Left lung (tissue), 10 donors: ENCODE measurements around the gene KREMEN2. TPM values are rescaled to one million over a fixed set of nuclear protein-coding genes. Genes with fewer than 3 reads are reported as not detected.

ENCODE experiments used
- ATAC-seq: fragments of 200-7000 bp; cut with Tn5 transposase; one replicate; pipeline ENCODE4 v1.9.1; 2020; ENCODE audit warnings: moderate library complexity
- DNase-seq, 4 donors: peaks; one replicate each; pipeline ENCODE4 v3.0.0-alpha.2; 2013 to 2020
- H3K27ac ChIP-seq, 2 donors: fragments of 200-600 bp; sonication (generic) in 1 of 2; one replicate each; pipeline versions ENCODE4 v1.5.0 to v1.8.0; 2020 to 2021
- H3K27me3 ChIP-seq, 2 donors: fragments of 200-600 bp; sonication (generic) in 1 of 2; one replicate each; pipeline versions ENCODE4 v1.5.0 to v1.8.0; 2020 to 2021
- H3K36me3 ChIP-seq, 2 donors: fragments of 200-600 bp; sonication (generic) in 1 of 2; one replicate each; pipeline versions ENCODE4 v1.5.0 to v1.8.0; 2020 to 2021
- H3K4me1 ChIP-seq, 2 donors: fragments of 200-600 bp; one replicate each; pipeline ENCODE4 v1.8.0; 2021
- H3K4me3 ChIP-seq, 2 donors: fragments of 200-600 bp; sonication (generic) in 1 of 2; one replicate each; pipeline versions ENCODE4 v1.5.0 to v1.8.0; 2020 to 2021; ENCODE audit warnings: mild to moderate bottlenecking in 1 of 2
- H3K9me3 ChIP-seq, 2 donors: fragments of 200-600 bp; sonication (generic) in 1 of 2; one replicate each; pipeline versions ENCODE4 v1.5.0 to v1.8.0; 2020 to 2021
- CTCF ChIP-seq, 2 donors: fragments of 200-600 bp; sonication (generic) in 1 of 2; IDR thresholded peaks; one replicate each; pipeline versions ENCODE4 v1.5.0 to v1.8.0; 2021; ENCODE audit warnings: antibody characterized with exemption in 2 of 2
- intact Hi-C, 2 donors: fragments of 100-400 bp; cut with DNase I; formaldehyde crosslinking; loops; one replicate each; pipeline versions ENCODE4 v1.11.2 to v1.14.2; 2022
- polyA plus RNA-seq, 6 donors: library from polyadenylated mRNA; unstranded; fragments of 120-200 nt; gene quantifications; one replicate each; pipeline ENCODE4 v1.2.1, GENCODE V29; 2013; ENCODE audit not compliant: insufficient read length in 6 of 6
- total RNA-seq, 2 donors: library from RNA; stranded (reverse); fragmentation: NEBNext Ultra II Directional; extraction: Animal tissue kit (Norgen Biotek cat#: 25700); gene quantifications; one replicate each; pipeline ENCODE4 v1.2.1, GENCODE V29; 2021
- donor health status: DM: no; HTN: yes; CAD: no.
- donor health status: DM: no; HTN: no; CAD: no.

KREMEN2 gene
- total and polyA plus RNA-seq, 8 donors, result 0.17 to 0.36 (median 0.20) TPM; not detected in 3

- intact Hi-C loops, result no loop called here
- Histone ChIP-seq H3K4me1 (peaks cover 6 to 32% of the 10 kb centered on the region in 2 donors), H3K9me3 (no peaks in the 10 kb centered on the region), H3K4me3 (no peak overlapping the region), H3K36me3 (peaks cover 0 to 19% of the 10 kb centered on the region in 2 donors), H3K27me3 (no peaks in the 10 kb centered on the region), H3K27ac (no peak overlapping the region)
- DNase-seq, result no peak
- no peak for ATAC-seq
- TF ChIP-seq CTCF (IDR thresholded peaks at IDR 0.05), result no peak
Observed at GRCh38 chr16:2975161-2975795, 11.2 kb downstream of the KREMEN2 start.

- no peak overlapping the region for H3K4me3 ChIP-seq
- intact Hi-C loops, result no loop called here
Observed at GRCh38 chr16:2976201-2976600, 12.1 kb downstream of the KREMEN2 start.

GRCh38 chr16:2976673-2977072, 12.6 kb downstream of the KREMEN2 start:
- no peak overlapping the region for H3K27ac ChIP-seq
- peaks cover 11 to 30% of the 10 kb centered on the region in 2 donors for H3K4me1 ChIP-seq
- no peaks in the 10 kb centered on the region for H3K9me3 ChIP-seq
- no peak for DNase-seq
- peaks cover 0 to 18% of the 10 kb centered on the region in 2 donors for H3K36me3 ChIP-seq
- intact Hi-C loops, result no loop called here
- TF ChIP-seq CTCF (IDR thresholded peaks at IDR 0.05), result no peak
- ATAC-seq, result no peak
- no peaks in the 10 kb centered on the region for H3K27me3 ChIP-seq
- H3K4me3 ChIP-seq, result no peak overlapping the region

More at GRCh38 chr16:2976201-2976600, 12.1 kb downstream of the KREMEN2 start:
- Histone ChIP-seq H3K9me3 (no peaks in the 10 kb centered on the region), H3K4me1 (peaks cover 11 to 29% of the 10 kb centered on the region in 2 donors), H3K27me3 (no peaks in the 10 kb centered on the region), H3K36me3 (peaks cover 0 to 19% of the 10 kb centered on the region in 2 donors), H3K27ac (no peak overlapping the region)
- TF ChIP-seq CTCF (IDR thresholded peaks at IDR 0.05), result no peak
- ATAC-seq, result no peak
- no peak for DNase-seq

GRCh38 chr16:2977440-2977839, 13.4 kb downstream of the KREMEN2 start:
- Histone ChIP-seq H3K27ac (no peak overlapping the region), H3K36me3 (peaks cover 0 to 12% of the 10 kb centered on the region in 2 donors), H3K9me3 (no peaks in the 10 kb centered on the region), H3K27me3 (no peaks in the 10 kb centered on the region), H3K4me3 (no peak overlapping the region), H3K4me1 (peaks cover 11 to 30% of the 10 kb centered on the region in 2 donors)
- intact Hi-C loops, result no loop called here
- TF ChIP-seq CTCF (IDR thresholded peaks at IDR 0.05), result no peak
- peak in 2 of 4 donors; percentile 56 to 86 for DNase-seq
- peak; percentile 45 for ATAC-seq

GRCh38 chr16:2979669-2980226, 15.7 kb downstream of the KREMEN2 start:
- no peak for TF ChIP-seq CTCF (IDR thresholded peaks at IDR 0.05)
- H3K27me3 ChIP-seq, result no peaks in the 10 kb centered on the region
- H3K36me3 ChIP-seq, result peaks cover 0 to 11% of the 10 kb centered on the region in 2 donors
- H3K9me3 ChIP-seq, result no peaks in the 10 kb centered on the region
- ATAC-seq, result no peak
- peak in 1 of 4 donors; percentile 74 for DNase-seq
- intact Hi-C loops, result no loop called here
- peak overlapping the region; percentile 50 to 70 for H3K4me3 ChIP-seq
- no peak overlapping the region for H3K27ac ChIP-seq
- H3K4me1 ChIP-seq, result peaks cover 11 to 42% of the 10 kb centered on the region in 2 donors
